Loucy (cell line): Measurements from ENCODE around the gene DCAF8L2.
A peak's percentile ranks its signal among the peaks of the same experiment; 100 is the strongest.
"Not testable (repeated sequence)": the region's sequence is repeated elsewhere in the genome, so short reads cannot be mapped to it uniquely, and the experiment has no call there.

Source experiments
- H2AFZ ChIP-seq: fragments of 200-600 bp; sonication (generic); 2 replicates; pipeline ENCODE4 v1.6.0; 2016; ENCODE audit warnings: antibody characterized with exemption, mild to moderate bottlenecking, low read length, moderate library complexity
- H3F3A ChIP-seq: fragments of 200-600 bp; 2 replicates; pipeline ENCODE4 v1.6.0; 2016; ENCODE audit warnings: antibody characterized with exemption, low read depth, mild to moderate bottlenecking
- H3K27me3 ChIP-seq: fragments of 200-600 bp; sonication (generic); 2 replicates; pipeline ENCODE4 v1.6.1; 2014; ENCODE audit warnings: low read length, mild to moderate bottlenecking; ENCODE audit not compliant: insufficient read depth, poor library complexity, severe bottlenecking
- H3K36me3 ChIP-seq: fragments of 200-600 bp; sonication (generic); 2 replicates; pipeline ENCODE4 v1.6.1; 2016; ENCODE audit warnings: low read length; ENCODE audit not compliant: insufficient read depth
- H3K4me1 ChIP-seq: fragments of 200-600 bp; sonication (generic); 2 replicates; pipeline ENCODE4 v1.5.1; 2014; ENCODE audit warnings: low read length, mild to moderate bottlenecking; ENCODE audit not compliant: insufficient read depth, poor library complexity, severe bottlenecking
- H3K4me2 ChIP-seq: fragments of 200-600 bp; sonication (generic); 2 replicates; pipeline ENCODE4 v1.6.0; 2014; ENCODE audit warnings: antibody characterized with exemption, low read length, low read depth, mild to moderate bottlenecking; ENCODE audit not compliant: poor library complexity, severe bottlenecking
- H3K4me3 ChIP-seq: fragments of 200-600 bp; sonication (generic); 2 replicates; pipeline ENCODE4 v1.5.1; 2014; ENCODE audit warnings: low read length, mild to moderate bottlenecking, mixed read lengths; ENCODE audit not compliant: poor library complexity, severe bottlenecking
- H3K79me2 ChIP-seq: fragments of 200-600 bp; sonication (generic); 2 replicates; pipeline ENCODE4 v1.6.1; 2014; ENCODE audit warnings: low read length; ENCODE audit not compliant: insufficient read depth
- H3K9ac ChIP-seq: fragments of 200-600 bp; sonication (generic); 2 replicates; pipeline ENCODE4 v1.6.0; 2014; ENCODE audit warnings: mild to moderate bottlenecking, low read depth, low read length, moderate library complexity; ENCODE audit not compliant: poor library complexity, severe bottlenecking
- H3K9me2 ChIP-seq: fragments of 200-600 bp; sonication (generic); replicated peaks from 2 replicates; pipeline ENCODE4 v1.6.1; 2016; ENCODE audit warnings: low read depth, low read length, mixed read lengths
- H3K9me3 ChIP-seq: fragments of 200-600 bp; sonication (generic); 2 replicates; pipeline ENCODE4 v1.6.1; 2014; ENCODE audit warnings: mild to moderate bottlenecking, antibody characterized with exemption, low read length, low read depth; ENCODE audit not compliant: insufficient read depth
- H4K20me1 ChIP-seq: fragments of 200-600 bp; sonication (generic); 2 replicates; pipeline ENCODE4 v1.6.0; 2014; ENCODE audit warnings: antibody characterized with exemption, low read length, mild to moderate bottlenecking; ENCODE audit not compliant: insufficient read depth, poor library complexity, severe bottlenecking
- EZH2phosphoT487 ChIP-seq: fragments of 200-600 bp; IDR thresholded peaks from 2 replicates; pipeline ENCODE4 v1.6.1; 2018; ENCODE audit warnings: antibody characterized with exemption, mild to moderate bottlenecking, moderate library complexity, borderline replicate concordance
- TF ChIP-seq, protein P1 (sequence below): fragments of 200-600 bp; sonication (generic); conservative IDR thresholded peaks from 2 replicates; pipeline ENCODE4 v1.5.1; 2014; ENCODE audit warnings: mild to moderate bottlenecking, antibody characterized with exemption, low read length

DCAF8L2 gene

DNA sequence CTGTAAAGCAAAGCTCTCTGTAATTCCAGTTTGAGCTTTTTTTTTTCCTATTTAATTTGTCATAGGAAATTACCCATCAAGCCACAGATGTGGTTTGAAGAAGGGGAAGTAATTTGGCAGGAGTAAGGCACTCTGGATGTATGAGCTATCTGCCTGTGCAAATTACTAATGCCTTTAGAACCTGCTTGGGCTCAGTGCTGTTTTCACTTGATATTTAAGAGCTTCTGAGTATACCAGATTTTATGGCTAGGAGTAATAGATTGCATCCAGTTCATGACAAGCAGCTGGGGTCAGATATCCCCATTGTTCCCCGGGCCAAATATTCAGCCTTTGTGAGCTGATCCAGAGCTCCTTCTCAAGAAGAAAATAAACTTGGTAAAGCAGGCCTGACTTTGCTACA, 89.1 kb downstream of the DCAF8L2 start:
- H3F3A ChIP-seq: no peaks in the 10 kb centered on the region
- no peak overlapping the region for H3K4me2 ChIP-seq
- no peaks in the 10 kb centered on the region for H3K36me3 ChIP-seq
- H3K9ac ChIP-seq: no peak overlapping the region
- no peaks in the 10 kb centered on the region for H3K27me3 ChIP-seq
- H3K79me2 ChIP-seq: no peaks in the 10 kb centered on the region
- no peaks in the 10 kb centered on the region for H3K9me2 ChIP-seq
- no peak overlapping the region for H2AFZ ChIP-seq
- no peaks in the 10 kb centered on the region for H3K9me3 ChIP-seq
- no peaks in the 10 kb centered on the region for H3K4me1 ChIP-seq
- H3K4me3 ChIP-seq: no peak overlapping the region
- TF ChIP-seq EZH2phosphoT487: no peak
- TF ChIP-seq, protein P1, sequence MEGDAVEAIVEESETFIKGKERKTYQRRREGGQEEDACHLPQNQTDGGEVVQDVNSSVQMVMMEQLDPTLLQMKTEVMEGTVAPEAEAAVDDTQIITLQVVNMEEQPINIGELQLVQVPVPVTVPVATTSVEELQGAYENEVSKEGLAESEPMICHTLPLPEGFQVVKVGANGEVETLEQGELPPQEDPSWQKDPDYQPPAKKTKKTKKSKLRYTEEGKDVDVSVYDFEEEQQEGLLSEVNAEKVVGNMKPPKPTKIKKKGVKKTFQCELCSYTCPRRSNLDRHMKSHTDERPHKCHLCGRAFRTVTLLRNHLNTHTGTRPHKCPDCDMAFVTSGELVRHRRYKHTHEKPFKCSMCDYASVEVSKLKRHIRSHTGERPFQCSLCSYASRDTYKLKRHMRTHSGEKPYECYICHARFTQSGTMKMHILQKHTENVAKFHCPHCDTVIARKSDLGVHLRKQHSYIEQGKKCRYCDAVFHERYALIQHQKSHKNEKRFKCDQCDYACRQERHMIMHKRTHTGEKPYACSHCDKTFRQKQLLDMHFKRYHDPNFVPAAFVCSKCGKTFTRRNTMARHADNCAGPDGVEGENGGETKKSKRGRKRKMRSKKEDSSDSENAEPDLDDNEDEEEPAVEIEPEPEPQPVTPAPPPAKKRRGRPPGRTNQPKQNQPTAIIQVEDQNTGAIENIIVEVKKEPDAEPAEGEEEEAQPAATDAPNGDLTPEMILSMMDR: no peak
- H4K20me1 ChIP-seq: no peaks in the 10 kb centered on the region

DNA sequence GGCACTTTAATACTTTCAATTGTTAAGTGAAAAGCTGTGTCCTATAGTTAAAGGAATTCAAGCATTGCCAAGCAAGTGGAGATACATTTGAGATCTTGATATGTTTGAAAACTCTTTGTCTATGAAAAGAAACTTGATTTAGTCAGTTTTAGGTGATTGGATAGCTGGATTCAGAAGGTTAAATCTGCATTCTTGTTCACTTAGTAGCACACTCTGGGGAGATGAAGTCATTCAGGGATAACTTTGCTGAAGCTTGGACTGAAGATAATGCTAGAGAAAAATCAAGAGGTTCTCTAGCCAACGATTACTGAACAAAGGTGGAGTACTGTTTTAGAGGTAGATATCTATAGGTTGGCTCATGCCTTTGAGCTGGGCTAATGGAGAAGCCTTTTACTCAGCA, 90.6 kb downstream of the DCAF8L2 start:
- H3K36me3 ChIP-seq: no peaks in the 10 kb centered on the region
- H3K27me3 ChIP-seq: no peaks in the 10 kb centered on the region
- H3K9me2 ChIP-seq: no peaks in the 10 kb centered on the region
- H4K20me1 ChIP-seq: no peaks in the 10 kb centered on the region
- TF ChIP-seq, protein P1: no peak
- TF ChIP-seq EZH2phosphoT487: no peak
- no peaks in the 10 kb centered on the region for H3K79me2 ChIP-seq
- H3K4me3 ChIP-seq: no peak overlapping the region
- H3K4me2 ChIP-seq: no peak overlapping the region
- H3F3A ChIP-seq: no peaks in the 10 kb centered on the region
- no peaks in the 10 kb centered on the region for H3K4me1 ChIP-seq
- no peak overlapping the region for H2AFZ ChIP-seq
- H3K9ac ChIP-seq: no peak overlapping the region
- no peaks in the 10 kb centered on the region for H3K9me3 ChIP-seq

DNA sequence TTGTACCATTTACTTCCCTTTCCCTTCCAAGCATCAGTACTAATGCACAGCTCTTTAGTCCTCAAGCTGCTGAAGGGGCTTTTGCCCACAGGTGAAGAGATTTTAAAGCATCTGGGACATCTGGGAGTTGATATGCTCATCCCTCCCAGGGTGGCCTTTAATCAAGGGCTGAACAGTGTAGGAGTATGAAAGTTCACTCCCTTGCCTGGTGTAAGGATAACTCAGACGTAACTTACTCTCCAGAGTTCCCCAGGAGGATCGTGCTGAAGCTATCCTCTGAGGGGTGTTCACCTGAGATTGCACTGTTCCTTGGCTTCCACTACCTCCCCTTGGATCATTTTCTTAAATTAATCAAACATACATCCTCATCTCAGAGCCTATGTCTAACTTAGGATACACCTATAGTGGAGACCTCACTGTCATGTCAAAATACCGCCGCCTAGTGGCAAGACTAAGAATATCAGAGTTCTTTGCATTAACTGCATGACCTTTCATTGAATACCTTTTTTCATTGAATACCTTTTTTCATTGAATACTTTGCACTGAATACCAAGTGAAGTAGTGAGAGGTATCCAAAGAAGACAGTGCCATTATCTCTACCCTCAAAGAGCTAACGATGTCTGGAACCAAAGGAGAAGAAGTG, 93.5 kb downstream of the DCAF8L2 start:
- TF ChIP-seq, protein P1: peak; percentile 59
- H3K4me3 ChIP-seq, H3K36me3 ChIP-seq, H2AFZ ChIP-seq, H3K4me2 ChIP-seq, H3K79me2 ChIP-seq, H3K9me3 ChIP-seq, H3F3A ChIP-seq, H4K20me1 ChIP-seq, H3K27me3 ChIP-seq, H3K4me1 ChIP-seq, H3K9me2 ChIP-seq, H3K9ac ChIP-seq: not testable (repeated sequence)
